HG02970 (cell line): ENCODE results near the gene NOTCH4.

Experiments used
- ATAC-seq: cut with Tn5 transposase; IDR thresholded peaks from one replicate; pipeline ENCODE4 v1.9.1; 2021; ENCODE audit warnings: mild to moderate bottlenecking, moderate library complexity, moderate number of reproducible peaks; ENCODE audit not compliant: unreplicated experiment, low FRiP score

NOTCH4 gene

GRCh38 chr6:32147401-32148132 lies 76.3 kb downstream of the NOTCH4 start:
- ATAC-seq: no peak

- no peak for ATAC-seq
These were observed 77.2 kb downstream of the NOTCH4 start for GRCh38 chr6:32146687-32147086.

- no peak for ATAC-seq
These were observed 77.6 kb downstream of the NOTCH4 start for GRCh38 chr6:32146287-32146686.
